Measurements from ENCODE around the gene SREBF2. TPM values are rescaled to one million over a fixed set of nuclear protein-coding genes. Genes with fewer than 3 reads are reported as not detected.

The SREBF2 gene
- total and polyA plus RNA-seq, 10 of the 15 experiments (the other 5 are each of a cell fraction or from before 2014, with no cell fraction given), result 2.4 to 177 (median 78.8) TPM

DNA sequence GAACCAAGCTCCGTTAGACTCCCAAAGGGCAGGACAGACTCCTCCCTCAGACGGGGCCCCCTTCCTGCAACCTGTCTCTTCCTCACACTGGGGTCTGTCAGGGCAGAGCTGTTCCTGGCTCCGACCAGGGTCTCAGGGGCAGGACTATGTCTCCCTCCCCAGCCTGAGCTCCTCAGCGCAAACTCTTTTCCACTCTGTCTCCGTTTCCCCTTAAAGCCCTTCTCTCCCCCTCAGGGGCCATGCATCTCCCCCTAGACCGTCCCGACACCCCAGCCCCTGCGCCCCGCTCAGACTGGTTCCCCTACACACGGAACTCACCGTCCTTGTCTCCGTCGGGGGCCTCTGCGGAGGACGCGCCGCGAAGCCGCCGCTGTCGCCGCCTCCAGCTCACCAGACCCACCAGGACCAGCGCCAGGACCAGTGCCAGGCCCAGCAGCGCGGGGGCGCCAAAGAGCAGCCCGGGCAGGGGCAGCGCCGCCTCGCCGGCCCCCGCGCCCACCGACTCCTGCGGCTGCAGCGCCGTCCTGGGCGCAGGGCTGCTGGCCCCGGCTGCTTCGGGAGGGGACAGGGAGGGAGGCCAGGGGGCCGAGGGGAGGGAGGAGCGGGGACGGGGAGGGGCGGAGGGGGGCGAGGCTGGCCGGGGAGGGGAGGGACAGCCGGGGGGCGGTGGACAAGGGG, 93.0 kb downstream of the SREBF2 start (continued):
- TF ChIP-seq, protein P1, sequence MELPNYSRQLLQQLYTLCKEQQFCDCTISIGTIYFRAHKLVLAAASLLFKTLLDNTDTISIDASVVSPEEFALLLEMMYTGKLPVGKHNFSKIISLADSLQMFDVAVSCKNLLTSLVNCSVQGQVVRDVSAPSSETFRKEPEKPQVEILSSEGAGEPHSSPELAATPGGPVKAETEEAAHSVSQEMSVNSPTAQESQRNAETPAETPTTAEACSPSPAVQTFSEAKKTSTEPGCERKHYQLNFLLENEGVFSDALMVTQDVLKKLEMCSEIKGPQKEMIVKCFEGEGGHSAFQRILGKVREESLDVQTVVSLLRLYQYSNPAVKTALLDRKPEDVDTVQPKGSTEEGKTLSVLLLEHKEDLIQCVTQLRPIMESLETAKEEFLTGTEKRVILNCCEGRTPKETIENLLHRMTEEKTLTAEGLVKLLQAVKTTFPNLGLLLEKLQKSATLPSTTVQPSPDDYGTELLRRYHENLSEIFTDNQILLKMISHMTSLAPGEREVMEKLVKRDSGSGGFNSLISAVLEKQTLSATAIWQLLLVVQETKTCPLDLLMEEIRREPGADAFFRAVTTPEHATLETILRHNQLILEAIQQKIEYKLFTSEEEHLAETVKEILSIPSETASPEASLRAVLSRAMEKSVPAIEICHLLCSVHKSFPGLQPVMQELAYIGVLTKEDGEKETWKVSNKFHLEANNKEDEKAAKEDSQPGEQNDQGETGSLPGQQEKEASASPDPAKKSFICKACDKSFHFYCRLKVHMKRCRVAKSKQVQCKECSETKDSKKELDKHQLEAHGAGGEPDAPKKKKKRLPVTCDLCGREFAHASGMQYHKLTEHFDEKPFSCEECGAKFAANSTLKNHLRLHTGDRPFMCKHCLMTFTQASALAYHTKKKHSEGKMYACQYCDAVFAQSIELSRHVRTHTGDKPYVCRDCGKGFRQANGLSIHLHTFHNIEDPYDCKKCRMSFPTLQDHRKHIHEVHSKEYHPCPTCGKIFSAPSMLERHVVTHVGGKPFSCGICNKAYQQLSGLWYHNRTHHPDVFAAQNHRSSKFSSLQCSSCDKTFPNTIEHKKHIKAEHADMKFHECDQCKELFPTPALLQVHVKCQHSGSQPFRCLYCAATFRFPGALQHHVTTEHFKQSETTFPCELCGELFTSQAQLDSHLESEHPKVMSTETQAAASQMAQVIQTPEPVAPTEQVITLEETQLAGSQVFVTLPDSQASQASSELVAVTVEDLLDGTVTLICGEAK (IDR thresholded peaks at IDR 0.05; ENCODE audit: borderline replicate concordance), result no peak
- TF ChIP-seq RFX5 (IDR thresholded peaks at IDR 0.05; ENCODE audit: low read depth, low read length) (no peak), CREM (IDR thresholded peaks at IDR 0.05; ENCODE audit: low read depth) (0 out of 2 replicates have a peak, but pooled peaks have one; percentile 28), CHD2 (IDR thresholded peaks at IDR 0.05; ENCODE audit: borderline replicate concordance, low read depth, low read length) (0 out of 2 replicates have a peak, but pooled peaks have one; percentile 25), WRNIP1 (IDR thresholded peaks at IDR 0.05; ENCODE audit: borderline replicate concordance, low read depth, low read length) (no peak), RELA (IDR thresholded peaks at IDR 0.05; ENCODE audit: borderline replicate concordance, partially characterized antibody) (no peak), ZSCAN29 (IDR thresholded peaks at IDR 0.05) (no peak), DPF2 (IDR thresholded peaks at IDR 0.05) (no peak), MEF2A (IDR thresholded peaks at IDR 0.05; ENCODE audit: insufficient read depth, low read depth, low read length) (no peak), HDGF (IDR thresholded peaks at IDR 0.05) (peak; percentile 71), RCOR1 (conservative IDR thresholded peaks at IDR 0.05; ENCODE audit: low read depth, low read length) (no peak), IRF4 (IDR thresholded peaks at IDR 0.05; ENCODE audit: low read depth, low read length) (no peak), HDAC6 (IDR thresholded peaks at IDR 0.05; ENCODE audit: unreplicated experiment) (no peak)
- TF ChIP-seq, protein P2, sequence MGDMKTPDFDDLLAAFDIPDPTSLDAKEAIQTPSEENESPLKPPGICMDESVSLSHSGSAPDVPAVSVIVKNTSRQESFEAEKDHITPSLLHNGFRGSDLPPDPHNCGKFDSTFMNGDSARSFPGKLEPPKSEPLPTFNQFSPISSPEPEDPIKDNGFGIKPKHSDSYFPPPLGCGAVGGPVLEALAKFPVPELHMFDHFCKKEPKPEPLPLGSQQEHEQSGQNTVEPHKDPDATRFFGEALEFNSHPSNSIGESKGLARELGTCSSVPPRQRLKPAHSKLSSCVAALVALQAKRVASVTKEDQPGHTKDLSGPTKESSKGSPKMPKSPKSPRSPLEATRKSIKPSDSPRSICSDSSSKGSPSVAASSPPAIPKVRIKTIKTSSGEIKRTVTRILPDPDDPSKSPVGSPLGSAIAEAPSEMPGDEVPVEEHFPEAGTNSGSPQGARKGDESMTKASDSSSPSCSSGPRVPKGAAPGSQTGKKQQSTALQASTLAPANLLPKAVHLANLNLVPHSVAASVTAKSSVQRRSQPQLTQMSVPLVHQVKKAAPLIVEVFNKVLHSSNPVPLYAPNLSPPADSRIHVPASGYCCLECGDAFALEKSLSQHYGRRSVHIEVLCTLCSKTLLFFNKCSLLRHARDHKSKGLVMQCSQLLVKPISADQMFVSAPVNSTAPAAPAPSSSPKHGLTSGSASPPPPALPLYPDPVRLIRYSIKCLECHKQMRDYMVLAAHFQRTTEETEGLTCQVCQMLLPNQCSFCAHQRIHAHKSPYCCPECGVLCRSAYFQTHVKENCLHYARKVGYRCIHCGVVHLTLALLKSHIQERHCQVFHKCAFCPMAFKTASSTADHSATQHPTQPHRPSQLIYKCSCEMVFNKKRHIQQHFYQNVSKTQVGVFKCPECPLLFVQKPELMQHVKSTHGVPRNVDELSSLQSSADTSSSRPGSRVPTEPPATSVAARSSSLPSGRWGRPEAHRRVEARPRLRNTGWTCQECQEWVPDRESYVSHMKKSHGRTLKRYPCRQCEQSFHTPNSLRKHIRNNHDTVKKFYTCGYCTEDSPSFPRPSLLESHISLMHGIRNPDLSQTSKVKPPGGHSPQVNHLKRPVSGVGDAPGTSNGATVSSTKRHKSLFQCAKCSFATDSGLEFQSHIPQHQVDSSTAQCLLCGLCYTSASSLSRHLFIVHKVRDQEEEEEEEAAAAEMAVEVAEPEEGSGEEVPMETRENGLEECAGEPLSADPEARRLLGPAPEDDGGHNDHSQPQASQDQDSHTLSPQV (IDR thresholded peaks at IDR 0.05), result no peak
- TF ChIP-seq, protein P3, sequence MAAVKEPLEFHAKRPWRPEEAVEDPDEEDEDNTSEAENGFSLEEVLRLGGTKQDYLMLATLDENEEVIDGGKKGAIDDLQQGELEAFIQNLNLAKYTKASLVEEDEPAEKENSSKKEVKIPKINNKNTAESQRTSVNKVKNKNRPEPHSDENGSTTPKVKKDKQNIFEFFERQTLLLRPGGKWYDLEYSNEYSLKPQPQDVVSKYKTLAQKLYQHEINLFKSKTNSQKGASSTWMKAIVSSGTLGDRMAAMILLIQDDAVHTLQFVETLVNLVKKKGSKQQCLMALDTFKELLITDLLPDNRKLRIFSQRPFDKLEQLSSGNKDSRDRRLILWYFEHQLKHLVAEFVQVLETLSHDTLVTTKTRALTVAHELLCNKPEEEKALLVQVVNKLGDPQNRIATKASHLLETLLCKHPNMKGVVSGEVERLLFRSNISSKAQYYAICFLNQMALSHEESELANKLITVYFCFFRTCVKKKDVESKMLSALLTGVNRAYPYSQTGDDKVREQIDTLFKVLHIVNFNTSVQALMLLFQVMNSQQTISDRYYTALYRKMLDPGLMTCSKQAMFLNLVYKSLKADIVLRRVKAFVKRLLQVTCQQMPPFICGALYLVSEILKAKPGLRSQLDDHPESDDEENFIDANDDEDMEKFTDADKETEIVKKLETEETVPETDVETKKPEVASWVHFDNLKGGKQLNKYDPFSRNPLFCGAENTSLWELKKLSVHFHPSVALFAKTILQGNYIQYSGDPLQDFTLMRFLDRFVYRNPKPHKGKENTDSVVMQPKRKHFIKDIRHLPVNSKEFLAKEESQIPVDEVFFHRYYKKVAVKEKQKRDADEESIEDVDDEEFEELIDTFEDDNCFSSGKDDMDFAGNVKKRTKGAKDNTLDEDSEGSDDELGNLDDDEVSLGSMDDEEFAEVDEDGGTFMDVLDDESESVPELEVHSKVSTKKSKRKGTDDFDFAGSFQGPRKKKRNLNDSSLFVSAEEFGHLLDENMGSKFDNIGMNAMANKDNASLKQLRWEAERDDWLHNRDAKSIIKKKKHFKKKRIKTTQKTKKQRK (IDR thresholded peaks at IDR 0.05; ENCODE audit: low read depth, low read length), result no peak
- TF ChIP-seq, protein P4, sequence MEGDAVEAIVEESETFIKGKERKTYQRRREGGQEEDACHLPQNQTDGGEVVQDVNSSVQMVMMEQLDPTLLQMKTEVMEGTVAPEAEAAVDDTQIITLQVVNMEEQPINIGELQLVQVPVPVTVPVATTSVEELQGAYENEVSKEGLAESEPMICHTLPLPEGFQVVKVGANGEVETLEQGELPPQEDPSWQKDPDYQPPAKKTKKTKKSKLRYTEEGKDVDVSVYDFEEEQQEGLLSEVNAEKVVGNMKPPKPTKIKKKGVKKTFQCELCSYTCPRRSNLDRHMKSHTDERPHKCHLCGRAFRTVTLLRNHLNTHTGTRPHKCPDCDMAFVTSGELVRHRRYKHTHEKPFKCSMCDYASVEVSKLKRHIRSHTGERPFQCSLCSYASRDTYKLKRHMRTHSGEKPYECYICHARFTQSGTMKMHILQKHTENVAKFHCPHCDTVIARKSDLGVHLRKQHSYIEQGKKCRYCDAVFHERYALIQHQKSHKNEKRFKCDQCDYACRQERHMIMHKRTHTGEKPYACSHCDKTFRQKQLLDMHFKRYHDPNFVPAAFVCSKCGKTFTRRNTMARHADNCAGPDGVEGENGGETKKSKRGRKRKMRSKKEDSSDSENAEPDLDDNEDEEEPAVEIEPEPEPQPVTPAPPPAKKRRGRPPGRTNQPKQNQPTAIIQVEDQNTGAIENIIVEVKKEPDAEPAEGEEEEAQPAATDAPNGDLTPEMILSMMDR (IDR thresholded peaks at IDR 0.05 in 2 of 3, conservative IDR thresholded peaks at IDR 0.05 in 1 of 3; ENCODE audit: control insufficient read depth in 2 of 3, extremely low read depth in 1 of 3, insufficient read depth in 1 of 3, low read depth in 3 of 3, low read length in 3 of 3), result peak; percentile 78 to 87 (median 79)
